ENCODE data around the gene AHRR. TPM values are rescaled to one million over a fixed set of nuclear protein-coding genes. Genes with fewer than 3 reads are reported as not detected.

Gene AHRR
- total RNA-seq, 1 experiment from 2014 or later, result 1.3 TPM

- CTCF ChIA-PET, result interaction anchor here (0.5 kb wide), 1 partner anchor 701 kb away, joined by 6 read pairs; no protein-coding TSS in a partner anchor
- peaks cover 4% of the 10 kb centered on the region for H3K36me3 Mint-ChIP-seq (ENCODE audit: insufficient read depth, unreplicated experiment)
- no TSS peak for BruUV-seq (replicated peaks)
- H3K27ac Mint-ChIP-seq (ENCODE audit: unreplicated experiment), result no peak overlapping the region
- peaks cover 8% of the 10 kb centered on the region for H3K4me1 Mint-ChIP-seq (ENCODE audit: low read depth, unreplicated experiment)
- H3K4me3 Mint-ChIP-seq (ENCODE audit: low read depth, unreplicated experiment), result no peak overlapping the region
- TF ChIP-seq, protein P1, sequence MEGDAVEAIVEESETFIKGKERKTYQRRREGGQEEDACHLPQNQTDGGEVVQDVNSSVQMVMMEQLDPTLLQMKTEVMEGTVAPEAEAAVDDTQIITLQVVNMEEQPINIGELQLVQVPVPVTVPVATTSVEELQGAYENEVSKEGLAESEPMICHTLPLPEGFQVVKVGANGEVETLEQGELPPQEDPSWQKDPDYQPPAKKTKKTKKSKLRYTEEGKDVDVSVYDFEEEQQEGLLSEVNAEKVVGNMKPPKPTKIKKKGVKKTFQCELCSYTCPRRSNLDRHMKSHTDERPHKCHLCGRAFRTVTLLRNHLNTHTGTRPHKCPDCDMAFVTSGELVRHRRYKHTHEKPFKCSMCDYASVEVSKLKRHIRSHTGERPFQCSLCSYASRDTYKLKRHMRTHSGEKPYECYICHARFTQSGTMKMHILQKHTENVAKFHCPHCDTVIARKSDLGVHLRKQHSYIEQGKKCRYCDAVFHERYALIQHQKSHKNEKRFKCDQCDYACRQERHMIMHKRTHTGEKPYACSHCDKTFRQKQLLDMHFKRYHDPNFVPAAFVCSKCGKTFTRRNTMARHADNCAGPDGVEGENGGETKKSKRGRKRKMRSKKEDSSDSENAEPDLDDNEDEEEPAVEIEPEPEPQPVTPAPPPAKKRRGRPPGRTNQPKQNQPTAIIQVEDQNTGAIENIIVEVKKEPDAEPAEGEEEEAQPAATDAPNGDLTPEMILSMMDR (IDR thresholded peaks at IDR 0.05; ENCODE audit: unreplicated experiment), result no peak
- peaks cover 18% of the 10 kb centered on the region for H3K27me3 Mint-ChIP-seq (ENCODE audit: unreplicated experiment)
- intact Hi-C loops (cut with micrococcal nuclease; ENCODE audit: unreplicated experiment), result no loop called here
- H3K9me3 Mint-ChIP-seq (ENCODE audit: low read depth, unreplicated experiment), result no peaks in the 10 kb centered on the region
- no peak for DNase-seq
Observed at GRCh38 chr5:404666-405241, 83.2 kb downstream of the AHRR start.

DNA sequence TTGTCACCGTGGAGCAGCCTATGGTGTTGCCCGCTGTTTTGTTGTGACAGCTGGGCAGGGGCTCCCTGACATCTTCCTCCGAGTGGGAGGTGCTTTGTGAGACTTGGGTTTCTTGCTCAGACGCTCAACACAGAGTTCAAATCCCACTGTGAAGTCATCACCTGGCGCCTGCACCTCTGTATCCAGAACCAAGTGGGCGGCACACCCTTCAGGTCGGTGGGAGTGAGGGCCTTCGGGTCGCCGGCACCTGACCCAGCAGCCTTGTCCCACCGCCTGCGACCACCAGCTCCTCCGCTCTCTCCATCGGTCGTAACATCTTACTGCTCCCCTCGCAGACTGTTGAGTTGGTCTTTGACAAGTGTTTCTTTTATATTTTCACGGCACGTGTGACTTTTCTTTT, 83.9 kb downstream of the AHRR start:
- no peaks in the 10 kb centered on the region for H3K36me3 Mint-ChIP-seq (ENCODE audit: insufficient read depth, unreplicated experiment)
- H3K27me3 Mint-ChIP-seq (ENCODE audit: unreplicated experiment), result peaks cover 18% of the 10 kb centered on the region
- TF ChIP-seq, protein P1 (IDR thresholded peaks at IDR 0.05; ENCODE audit: unreplicated experiment), result no peak
- H3K27ac Mint-ChIP-seq (ENCODE audit: unreplicated experiment), result no peak overlapping the region
- no TSS peak for BruUV-seq (replicated peaks)
- CTCF ChIA-PET, result interaction anchor here (0.5 kb wide), 1 partner anchor 701 kb away, joined by 6 read pairs; no protein-coding TSS in a partner anchor
- H3K4me1 Mint-ChIP-seq (ENCODE audit: low read depth, unreplicated experiment), result peaks cover 2% of the 10 kb centered on the region
- DNase-seq, result no peak
- no peak overlapping the region for H3K4me3 Mint-ChIP-seq (ENCODE audit: low read depth, unreplicated experiment)
- intact Hi-C loops (cut with micrococcal nuclease; ENCODE audit: unreplicated experiment), result no loop called here
- H3K9me3 Mint-ChIP-seq (ENCODE audit: low read depth, unreplicated experiment), result no peaks in the 10 kb centered on the region

DNA sequence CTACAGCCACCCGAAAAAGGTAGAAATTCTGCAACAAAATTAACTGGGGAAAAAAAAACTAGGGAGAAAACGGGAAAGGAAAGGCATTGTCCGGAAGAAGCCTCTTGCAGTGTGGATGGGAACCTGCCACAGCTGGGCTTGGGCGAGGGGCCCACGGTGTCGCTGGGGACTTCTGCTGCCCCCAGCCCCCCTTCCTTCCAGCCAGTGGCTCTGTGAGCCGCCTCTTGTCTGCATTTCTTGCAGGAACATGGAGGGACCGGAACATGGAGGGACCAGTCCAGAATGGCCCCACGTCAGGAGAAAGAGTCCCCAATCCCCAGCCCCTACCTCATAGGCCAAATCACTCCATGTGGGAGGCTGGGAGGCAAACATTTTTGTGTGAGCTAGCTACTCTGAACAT, 84.5 kb downstream of the AHRR start:
- Mint-ChIP-seq H3K4me3 (ENCODE audit: low read depth, unreplicated experiment) (no peak overlapping the region), H3K27ac (ENCODE audit: unreplicated experiment) (no peak overlapping the region), H3K27me3 (ENCODE audit: unreplicated experiment) (peaks cover 18% of the 10 kb centered on the region), H3K9me3 (ENCODE audit: low read depth, unreplicated experiment) (no peaks in the 10 kb centered on the region), H3K4me1 (ENCODE audit: low read depth, unreplicated experiment) (peaks cover 4% of the 10 kb centered on the region), H3K36me3 (ENCODE audit: insufficient read depth, unreplicated experiment) (no peaks in the 10 kb centered on the region)
- DNase-seq, result no peak
- CTCF ChIA-PET, result no interaction called here
- TF ChIP-seq, protein P1 (IDR thresholded peaks at IDR 0.05; ENCODE audit: unreplicated experiment), result no peak
- no TSS peak for BruUV-seq (replicated peaks)
- intact Hi-C loops (cut with micrococcal nuclease; ENCODE audit: unreplicated experiment), result no loop called here

DNA sequence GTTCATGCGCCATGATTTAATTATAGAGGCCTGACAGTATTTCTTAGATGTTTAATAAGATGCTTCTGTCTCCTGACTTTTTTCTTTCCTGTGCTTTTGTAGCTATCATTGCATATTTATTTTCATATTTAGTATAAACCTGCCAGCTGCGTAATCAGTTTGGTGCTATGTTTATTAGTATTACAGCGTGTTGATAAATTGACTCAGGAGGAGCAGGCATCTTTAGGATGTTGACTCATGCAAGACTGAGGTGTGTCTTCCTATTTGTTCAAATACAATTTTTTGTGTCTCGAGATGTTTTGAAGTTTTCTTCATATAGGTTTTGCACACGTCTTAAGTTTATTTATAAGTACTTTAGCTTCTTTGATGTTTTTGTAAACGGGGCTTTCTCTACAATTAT, 85.5 kb downstream of the AHRR start:
- Mint-ChIP-seq H3K27ac (ENCODE audit: unreplicated experiment) (no peak overlapping the region), H3K4me1 (ENCODE audit: low read depth, unreplicated experiment) (peaks cover 8% of the 10 kb centered on the region), H3K4me3 (ENCODE audit: low read depth, unreplicated experiment) (no peak overlapping the region), H3K27me3 (ENCODE audit: unreplicated experiment) (peaks cover 18% of the 10 kb centered on the region), H3K36me3 (ENCODE audit: insufficient read depth, unreplicated experiment) (no peaks in the 10 kb centered on the region), H3K9me3 (ENCODE audit: low read depth, unreplicated experiment) (no peaks in the 10 kb centered on the region)
- CTCF ChIA-PET, result interaction anchor here (0.6 kb wide), 1 partner anchor 11 kb away, joined by 3 read pairs; no protein-coding TSS in a partner anchor
- no TSS peak for BruUV-seq (replicated peaks)
- intact Hi-C loops (cut with micrococcal nuclease; ENCODE audit: unreplicated experiment), result no loop called here
- TF ChIP-seq, protein P1 (IDR thresholded peaks at IDR 0.05; ENCODE audit: unreplicated experiment), result no peak
- DNase-seq, result no peak

Data from Calu3 (cell line).